Ovary (tissue), 9 donors: Measurements from ENCODE around the gene IRF4. TPM values are rescaled to one million over a fixed set of nuclear protein-coding genes. Genes with fewer than 3 reads are reported as not detected.

Experiments
- DNase-seq, 5 donors: peaks; one replicate each; pipeline ENCODE4 v3.0.0-alpha.2; 2019 to 2020
- H3K27ac ChIP-seq, 2 donors: fragments of 200-600 bp; one replicate each; pipeline versions ENCODE4 v1.5.1 to v1.8.0; 2019 to 2022
- H3K27me3 ChIP-seq: fragments of 200-600 bp; one replicate; pipeline ENCODE4 v1.8.0; 2022
- H3K36me3 ChIP-seq: fragments of 200-600 bp; sonication (generic); one replicate; pipeline ENCODE4 v1.5.1; 2019
- H3K4me1 ChIP-seq: one replicate; pipeline ENCODE4 v1.8.1; 2013; ENCODE audit warnings: mild to moderate bottlenecking, moderate library complexity; ENCODE audit not compliant: insufficient read depth
- H3K4me3 ChIP-seq: fragments of 200-600 bp; sonication (generic); one replicate; pipeline ENCODE4 v1.5.1; 2017
- H3K9me3 ChIP-seq, 2 donors: fragments of 200-600 bp in 1 of 2; sonication (generic) in 1 of 2; one replicate each; pipeline versions ENCODE4 v1.5.1 to v1.8.1; 2013 to 2019; ENCODE audit warnings: mild to moderate bottlenecking in 1 of 2, moderate library complexity in 1 of 2
- EP300 ChIP-seq: sonication (generic); formaldehyde crosslinking; IDR thresholded peaks from one replicate; pipeline ENCODE4 v1.6.1; 2017; ENCODE audit warnings: antibody characterized with exemption
- POLR2A ChIP-seq: fragments of 450-650 bp; IDR thresholded peaks from one replicate; pipeline ENCODE4 v1.6.1; 2017; ENCODE audit warnings: antibody characterized with exemption, mild to moderate bottlenecking, moderate library complexity
- WGBS, 3 donors: extraction: QIAGEN DNeasy Blood & Tissue Kit in 1 of 3; methylation state at CpG; one replicate each; pipeline versions ENCODE4 v1.1.5 to v1.1.7; 2013 to 2017; 5-methylcytosine and 5-hydroxymethylcytosine counted together
- intact Hi-C, 4 donors: fragments of 100-400 bp; cut with DNase I; formaldehyde crosslinking; loops; one replicate each; pipeline versions ENCODE4 v1.11.0 to v1.15.1; 2022 to 2023
- polyA plus RNA-seq, 2 donors: library from polyadenylated mRNA; stranded (reverse); fragments of 200-250 nt in 1 of 2; fragments of 350-450 nt in 1 of 2; fragmentation: Illumina TruSeq in 1 of 2; extraction: RNeasy Lipid Tissue Mini Kit (QIAGEN cat#74804) in 1 of 2; gene quantifications; one replicate each; pipeline ENCODE4 v1.2.3, GENCODE V29; 2013 to 2014
- total RNA-seq, 7 donors: library from RNA; depleted of rRNA in 2 of 7; stranded (reverse); fragments of >200 nt in 2 of 7; fragmentation: NEBNext Ultra II Directional in 3 of 7; extraction: Animal tissue kit (Norgen Biotek cat#: 25700) in 3 of 7; gene quantifications; one replicate each; pipeline versions ENCODE4 v1.1.0 to v1.2.4, GENCODE V29; 2016 to 2023
- TF ChIP-seq, protein P1 (sequence below), 3 donors: fragments of 450-650 bp in 2 of 3; fragments of 200-600 bp in 1 of 3; IDR thresholded peaks; one replicate each; pipeline versions ENCODE4 v1.5.1 to v1.8.0; 2016 to 2022; ENCODE audit warnings: antibody characterized with exemption in 3 of 3, mild to moderate bottlenecking in 1 of 3
- donor health status: DM: no; HTN: no; CAD: no; lungs with moderate emphysema.
- donor health status: DM: no; HTN: no; CAD: no.
- donor health status: Bipolar disorder and iron deficiency.
- donor health status: DM: yes; HTN: yes; CAD: no.
- donor health status: DM: no; HTN: no; CAD: no.
- donor health status: DM: yes; HTN: yes; CAD: no.

Gene IRF4
- total and polyA plus RNA-seq, 9 donors: 0.12 to 20.7 (median 1.0) TPM

DNA sequence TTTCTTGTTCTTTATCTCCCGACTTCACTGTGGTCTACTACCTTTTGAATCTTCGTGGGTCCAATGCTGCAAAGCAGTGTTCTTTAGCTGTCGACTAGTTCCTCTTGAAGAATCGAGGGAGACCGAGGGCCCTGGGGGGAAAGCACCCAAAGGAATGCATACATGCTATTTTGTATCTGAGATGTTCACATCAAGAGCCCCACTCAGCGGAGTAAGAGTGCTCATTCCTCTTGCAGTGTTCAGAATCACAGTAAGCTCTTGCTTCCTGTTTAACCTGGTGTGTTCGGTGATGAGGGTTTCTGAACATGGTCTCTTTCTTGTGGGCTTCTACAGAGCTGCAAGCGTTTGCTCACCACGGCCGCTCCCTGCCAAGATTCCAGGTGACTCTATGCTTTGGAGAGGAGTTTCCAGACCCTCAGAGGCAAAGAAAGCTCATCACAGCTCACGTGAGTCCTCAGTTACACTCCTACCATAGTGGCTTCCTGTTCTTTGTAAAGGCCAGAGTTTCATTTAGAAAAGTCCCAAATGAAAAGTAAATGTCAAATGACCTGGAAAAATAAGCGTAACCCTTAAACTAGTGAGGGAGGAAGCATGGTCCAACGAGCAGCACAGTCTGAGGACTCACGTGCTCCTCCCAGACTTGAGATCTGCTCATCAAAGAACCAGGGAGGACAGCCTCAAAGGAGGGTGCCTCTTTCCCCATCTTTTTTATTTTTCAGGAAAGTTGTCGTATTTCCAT lies 13.3 kb downstream of the IRF4 start:
- Histone ChIP-seq H3K27ac (no peak overlapping the region), H3K36me3 (no peaks in the 10 kb centered on the region), H3K9me3 (no peaks in the 10 kb centered on the region), H3K4me1 (no peaks in the 10 kb centered on the region), H3K27me3 (no peaks in the 10 kb centered on the region), H3K4me3 (no peak overlapping the region)
- intact Hi-C loops: no loop called here
- DNase-seq: no peak
- WGBS, 3 donors: 82 to 87% (median 84%) methylated on average over 15 of the region's 15 CpGs
- no peak for TF ChIP-seq POLR2A
- TF ChIP-seq, protein P1, sequence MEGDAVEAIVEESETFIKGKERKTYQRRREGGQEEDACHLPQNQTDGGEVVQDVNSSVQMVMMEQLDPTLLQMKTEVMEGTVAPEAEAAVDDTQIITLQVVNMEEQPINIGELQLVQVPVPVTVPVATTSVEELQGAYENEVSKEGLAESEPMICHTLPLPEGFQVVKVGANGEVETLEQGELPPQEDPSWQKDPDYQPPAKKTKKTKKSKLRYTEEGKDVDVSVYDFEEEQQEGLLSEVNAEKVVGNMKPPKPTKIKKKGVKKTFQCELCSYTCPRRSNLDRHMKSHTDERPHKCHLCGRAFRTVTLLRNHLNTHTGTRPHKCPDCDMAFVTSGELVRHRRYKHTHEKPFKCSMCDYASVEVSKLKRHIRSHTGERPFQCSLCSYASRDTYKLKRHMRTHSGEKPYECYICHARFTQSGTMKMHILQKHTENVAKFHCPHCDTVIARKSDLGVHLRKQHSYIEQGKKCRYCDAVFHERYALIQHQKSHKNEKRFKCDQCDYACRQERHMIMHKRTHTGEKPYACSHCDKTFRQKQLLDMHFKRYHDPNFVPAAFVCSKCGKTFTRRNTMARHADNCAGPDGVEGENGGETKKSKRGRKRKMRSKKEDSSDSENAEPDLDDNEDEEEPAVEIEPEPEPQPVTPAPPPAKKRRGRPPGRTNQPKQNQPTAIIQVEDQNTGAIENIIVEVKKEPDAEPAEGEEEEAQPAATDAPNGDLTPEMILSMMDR (IDR thresholded peaks at IDR 0.05): no peak
- TF ChIP-seq EP300: no peak

GRCh38 chr6:408148-408547 lies 16.6 kb downstream of the IRF4 start:
- intact Hi-C loops: no loop called here
- Histone ChIP-seq H3K9me3 (no peaks in the 10 kb centered on the region), H3K4me3 (no peak overlapping the region), H3K36me3 (no peaks in the 10 kb centered on the region), H3K4me1 (no peaks in the 10 kb centered on the region), H3K27ac (no peak overlapping the region), H3K27me3 (no peaks in the 10 kb centered on the region)
- 45 to 52% (median 49%) methylated on average over 5 of the region's 5 CpGs for WGBS, 3 donors
- DNase-seq: no peak
- TF ChIP-seq EP300: no peak
- no peak for TF ChIP-seq POLR2A
- TF ChIP-seq, protein P1 (IDR thresholded peaks at IDR 0.05): no peak

DNA sequence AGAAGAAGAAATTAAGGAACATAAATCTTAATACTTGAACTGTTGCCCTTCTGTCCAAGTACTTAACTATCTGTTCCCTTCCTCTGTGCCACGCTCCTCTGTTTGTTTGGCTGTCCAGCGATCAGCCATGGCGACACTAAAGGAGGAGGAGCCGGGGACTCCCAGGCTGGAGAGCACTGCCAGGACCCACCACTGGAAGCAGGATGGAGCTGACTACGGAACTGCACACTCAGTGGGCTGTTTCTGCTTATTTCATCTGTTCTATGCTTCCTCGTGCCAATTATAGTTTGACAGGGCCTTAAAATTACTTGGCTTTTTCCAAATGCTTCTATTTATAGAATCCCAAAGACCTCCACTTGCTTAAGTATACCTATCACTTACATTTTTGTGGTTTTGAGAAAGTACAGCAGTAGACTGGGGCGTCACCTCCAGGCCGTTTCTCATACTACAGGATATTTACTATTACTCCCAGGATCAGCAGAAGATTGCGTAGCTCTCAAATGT lies 17.1 kb downstream of the IRF4 start:
- WGBS, 3 donors: 20 to 24% (median 21%) methylated on average over 9 of the region's 9 CpGs
- no peaks in the 10 kb centered on the region for H3K36me3 ChIP-seq
- H3K9me3 ChIP-seq: no peaks in the 10 kb centered on the region
- H3K27ac ChIP-seq: no peak overlapping the region
- no peak overlapping the region for H3K4me3 ChIP-seq
- TF ChIP-seq EP300 (no peak), POLR2A (no peak)
- TF ChIP-seq, protein P1 (IDR thresholded peaks at IDR 0.05): no peak
- DNase-seq: no peak
- intact Hi-C loops: no loop called here
- no peaks in the 10 kb centered on the region for H3K4me1 ChIP-seq
- no peaks in the 10 kb centered on the region for H3K27me3 ChIP-seq

GRCh38 chr6:409370-409972 lies 17.9 kb downstream of the IRF4 start:
- no peaks in the 10 kb centered on the region for H3K27me3 ChIP-seq
- no peak overlapping the region for H3K27ac ChIP-seq
- H3K9me3 ChIP-seq: no peaks in the 10 kb centered on the region
- H3K4me3 ChIP-seq: no peak overlapping the region
- TF ChIP-seq EP300: no peak
- TF ChIP-seq, protein P1 (IDR thresholded peaks at IDR 0.05): no peak
- TF ChIP-seq POLR2A: no peak
- H3K36me3 ChIP-seq: no peaks in the 10 kb centered on the region
- DNase-seq: no peak
- intact Hi-C loops: no loop called here
- 76 to 85% (median 78%) methylated on average over 4 of the region's 4 CpGs for WGBS, 3 donors
- H3K4me1 ChIP-seq: no peaks in the 10 kb centered on the region
